Choroid plexus epithelial cell (primary cell): ENCODE measurements around the gene CABP2.
"Not testable (repeated sequence)": the region's sequence is repeated elsewhere in the genome, so short reads cannot be mapped to it uniquely, and the experiment has no call there.

Experiments
- DNase-seq: peaks from one replicate; pipeline ENCODE4 v3.0.0-alpha.2; 2010; ENCODE audit warnings: low read depth
- H3K4me3 ChIP-seq: 2 replicates; pipeline ENCODE4 v1.5.1; 2011; ENCODE audit warnings: low read depth, mild to moderate bottlenecking, control low read depth, low read length, moderate library complexity
- CTCF ChIP-seq: conservative IDR thresholded peaks from 2 replicates; pipeline ENCODE4 v1.5.1; 2011; ENCODE audit warnings: low read depth, mild to moderate bottlenecking, control low read depth, inconsistent platforms, low read length, moderate library complexity

CABP2 gene

GRCh38 chr11:67486481-67487195 is 36.6 kb downstream of the CABP2 start:
- DNase-seq = no peak
- no peak overlapping the region for H3K4me3 ChIP-seq
- no peak for TF ChIP-seq CTCF

- not testable (repeated sequence) for DNase-seq
These were observed 37.3 kb downstream of the CABP2 start for GRCh38 chr11:67485873-67486361.

GRCh38 chr11:67484847-67485311 is 38.4 kb downstream of the CABP2 start:
- DNase-seq = no peak
- H3K4me3 ChIP-seq = no peak overlapping the region
- TF ChIP-seq CTCF = no peak

More at GRCh38 chr11:67485873-67486361, 37.3 kb downstream of the CABP2 start:
- H3K4me3 ChIP-seq = not testable (repeated sequence)

GRCh38 chr11:67483831-67484665 is 39.2 kb downstream of the CABP2 start:
- peak overlapping the region; percentile 73 for H3K4me3 ChIP-seq
- no peak for TF ChIP-seq CTCF

GRCh38 chr11:67482827-67483798 is 40.1 kb downstream of the CABP2 start, which contains the start of gene AIP:
AIP (plus strand) TSS chr11:67483026; CDS start chr11:67483159, 133 bp downstream.
- TF ChIP-seq CTCF = peak; percentile 25
- peak; percentile 99 for DNase-seq
- H3K4me3 ChIP-seq = peak within 1 kb of the TSS; percentile 73

More at GRCh38 chr11:67483831-67484665, 39.2 kb downstream of the CABP2 start:
- DNase-seq = no peak

- no peak for DNase-seq
- TF ChIP-seq CTCF = no peak
- peak overlapping the region; percentile 73 for H3K4me3 ChIP-seq
These were observed 40.9 kb downstream of the CABP2 start for GRCh38 chr11:67482275-67482826.

- not testable (repeated sequence) for H3K4me3 ChIP-seq, DNase-seq
These were observed 45.7 kb downstream of the CABP2 start for GRCh38 chr11:67477344-67478050.

GRCh38 chr11:67476692-67477091 is 46.6 kb downstream of the CABP2 start:
- not testable (repeated sequence) for DNase-seq, H3K4me3 ChIP-seq
